Fibroblast of the conjunctiva (primary cell): ENCODE measurements around the gene CYP4A22.
A peak's percentile ranks its signal among the peaks of the same experiment; 100 is the strongest.
"Not testable (repeated sequence)": the region's sequence is repeated elsewhere in the genome, so short reads cannot be mapped to it uniquely, and the experiment has no call there.

Experiments
- DNase-seq: peaks from one replicate; pipeline ENCODE4 v3.0.0-alpha.2; 2010; ENCODE audit warnings: low read depth

The CYP4A22 gene

GRCh38 chr1:47186267-47187185 is 49.3 kb downstream of the CYP4A22 start:
- DNase-seq, result no peak

DNA sequence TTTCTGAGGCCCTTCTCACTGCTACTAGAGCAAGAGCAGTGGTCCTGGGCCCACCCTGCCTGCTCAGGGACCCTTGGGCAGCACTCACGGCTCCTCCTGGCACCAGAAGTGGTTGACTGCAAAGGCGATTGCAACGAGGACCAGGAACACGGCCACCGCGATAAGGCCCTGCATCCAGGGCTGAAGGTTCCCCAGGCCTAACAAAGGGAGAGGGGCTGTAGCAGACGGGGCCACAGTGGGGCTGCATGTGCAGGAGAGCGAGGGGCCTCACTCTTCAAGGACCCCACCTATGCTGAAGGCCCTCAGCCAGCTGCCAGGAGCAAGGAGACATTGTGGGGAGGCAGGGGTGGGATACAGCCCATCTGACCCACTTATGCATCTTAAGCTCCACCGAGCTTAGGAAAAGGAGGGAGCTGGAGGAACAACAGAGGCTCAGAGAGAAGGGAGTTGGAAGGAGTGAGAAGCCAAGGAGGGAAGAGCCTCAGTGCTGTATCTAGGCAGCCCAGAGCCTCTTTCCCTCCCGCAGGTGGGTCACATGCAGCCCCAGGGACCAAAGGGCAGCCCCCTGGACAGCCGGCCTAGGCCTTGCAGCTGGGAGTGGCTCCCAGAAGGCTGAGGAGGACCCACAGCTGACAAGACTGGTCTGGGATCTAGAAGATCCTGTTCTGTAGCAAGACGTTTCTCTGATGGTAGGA is 50.1 kb downstream of the CYP4A22 start:
- no peak for DNase-seq

DNA sequence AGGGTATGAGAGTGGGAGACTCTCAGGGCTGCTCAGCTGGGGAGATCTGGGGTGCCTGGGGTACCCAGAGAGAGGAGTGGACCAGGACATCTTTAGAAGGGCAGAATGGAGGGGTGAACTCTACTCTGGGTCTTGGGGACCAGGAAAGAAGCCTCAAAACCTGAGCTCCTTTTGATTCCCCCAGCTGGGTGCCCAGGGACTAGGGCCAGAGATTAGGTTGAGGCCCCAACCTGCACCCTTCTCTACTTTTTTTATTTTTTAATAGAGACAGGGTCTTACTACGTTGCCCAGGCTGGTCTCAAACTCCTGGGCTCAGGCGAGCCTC is 50.6 kb downstream of the CYP4A22 start:
- DNase-seq, result no peak

- no peak for DNase-seq
Observed at GRCh38 chr1:47188791-47189785, 51.8 kb downstream of the CYP4A22 start.

DNA sequence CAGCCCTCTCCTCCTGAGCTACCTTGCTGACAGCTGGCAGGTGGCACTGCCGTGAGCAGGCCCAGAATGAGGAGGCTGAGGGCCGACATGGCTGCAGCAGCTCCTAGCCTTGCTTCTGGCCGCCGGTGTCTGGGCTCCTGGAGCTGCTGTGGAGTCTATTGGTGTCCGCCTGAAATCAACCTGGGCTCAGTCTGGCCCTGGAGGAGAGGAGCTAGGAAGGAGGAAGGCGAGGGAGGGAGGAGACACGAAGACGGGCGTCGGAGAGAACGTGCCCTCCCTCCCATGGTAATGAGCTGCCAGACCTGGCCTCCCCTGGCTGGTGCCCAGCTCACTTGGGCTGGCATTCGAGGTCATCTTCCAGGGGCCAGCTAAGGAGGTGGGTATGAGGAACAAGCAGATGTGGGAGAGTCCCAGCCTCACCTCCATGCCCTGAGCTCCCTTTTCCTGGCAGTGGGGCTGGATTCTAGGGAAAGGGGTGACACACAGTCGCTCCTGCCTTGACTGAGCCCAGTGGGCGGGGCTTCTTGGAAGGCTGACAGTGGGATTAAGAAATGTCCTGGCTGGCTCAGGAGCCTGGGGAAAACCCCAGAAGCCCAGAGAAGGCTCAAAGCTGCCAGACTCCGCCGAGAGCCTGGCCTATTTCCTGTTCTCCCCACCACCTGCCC is 52.7 kb downstream of the CYP4A22 start, which contains the start of gene PDZK1IP1:
TSS of gene PDZK1IP1 (minus strand) at position 193 of the 665 bp plus-strand sequence. CDS start at position 89, 104 bp downstream.
- DNase-seq, result peak; percentile 35

- DNase-seq, result no peak
Observed at GRCh38 chr1:47190509-47190855, 53.2 kb downstream of the CYP4A22 start.

DNA sequence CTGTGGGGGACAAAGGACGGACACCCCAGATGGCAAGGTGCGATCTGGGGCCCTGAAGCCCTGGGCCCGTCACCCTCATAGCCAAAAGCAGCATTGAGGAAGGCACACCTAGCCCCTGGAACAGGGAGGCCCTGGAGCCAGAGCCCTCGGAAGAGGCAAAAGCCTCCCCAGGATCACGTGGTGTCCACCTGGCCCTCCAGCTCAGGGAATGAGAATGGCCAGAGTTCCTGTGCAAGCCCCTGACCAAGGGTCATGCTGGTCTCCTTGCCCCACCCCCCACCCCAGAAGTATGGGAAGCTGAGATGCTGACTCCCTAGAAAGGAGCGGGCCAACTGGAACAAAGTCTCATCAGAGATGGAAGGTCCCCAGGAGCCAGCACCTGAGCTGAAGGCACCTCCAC is 53.6 kb downstream of the CYP4A22 start:
- DNase-seq, result no peak

DNA sequence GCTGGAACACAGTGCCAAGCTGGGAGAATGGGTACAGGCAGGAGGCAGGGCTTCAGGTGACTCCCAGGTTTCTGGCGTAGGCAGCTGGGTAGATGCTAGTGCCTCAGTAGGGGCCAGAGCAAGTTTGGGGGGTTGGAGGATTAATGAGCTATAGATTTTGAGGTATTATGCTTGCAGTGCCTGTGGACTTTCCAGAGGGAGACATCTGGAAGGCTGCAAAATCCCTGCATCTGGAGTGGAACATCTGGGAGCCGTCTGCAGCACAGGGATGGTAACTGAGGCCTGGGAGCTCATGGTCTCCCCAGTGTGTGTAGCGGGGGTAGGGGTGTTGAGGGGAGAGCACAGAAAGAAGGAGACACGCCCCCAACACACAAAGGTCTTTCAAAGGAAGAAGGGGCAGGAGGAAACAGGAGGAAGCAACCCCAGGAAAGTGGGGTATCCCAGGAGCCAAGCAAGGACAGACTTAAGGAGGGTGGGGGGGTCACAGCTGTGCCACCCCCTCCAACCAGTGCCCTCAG is 54.8 kb downstream of the CYP4A22 start:
- no peak for DNase-seq

- peak; percentile 36 for DNase-seq
Observed at GRCh38 chr1:47192458-47193384, 55.5 kb downstream of the CYP4A22 start.

- DNase-seq, result not testable (repeated sequence)
Observed at GRCh38 chr1:47193496-47193895, 56.3 kb downstream of the CYP4A22 start.

GRCh38 chr1:47194311-47194710 is 57.1 kb downstream of the CYP4A22 start:
- DNase-seq, result no peak

DNA sequence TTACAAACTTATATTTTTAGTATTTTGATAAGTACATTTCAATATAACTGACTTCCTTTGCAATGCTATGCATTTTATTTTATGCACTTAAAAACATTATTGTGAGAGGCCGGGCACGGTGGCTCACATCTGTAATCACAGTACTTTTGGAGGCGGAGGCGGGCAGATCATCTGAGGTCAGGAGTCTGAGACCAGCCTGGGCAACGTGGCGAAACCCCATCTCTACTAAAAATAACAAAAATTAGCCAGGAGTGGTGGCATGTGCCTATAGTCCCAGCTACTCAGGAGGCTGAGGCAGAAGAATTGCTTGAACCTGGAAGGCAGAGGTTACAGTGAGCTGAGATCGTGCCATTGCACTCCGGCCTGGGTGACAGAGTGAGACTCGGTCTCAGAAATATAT is 58.7 kb downstream of the CYP4A22 start:
- not testable (repeated sequence) for DNase-seq

DNA sequence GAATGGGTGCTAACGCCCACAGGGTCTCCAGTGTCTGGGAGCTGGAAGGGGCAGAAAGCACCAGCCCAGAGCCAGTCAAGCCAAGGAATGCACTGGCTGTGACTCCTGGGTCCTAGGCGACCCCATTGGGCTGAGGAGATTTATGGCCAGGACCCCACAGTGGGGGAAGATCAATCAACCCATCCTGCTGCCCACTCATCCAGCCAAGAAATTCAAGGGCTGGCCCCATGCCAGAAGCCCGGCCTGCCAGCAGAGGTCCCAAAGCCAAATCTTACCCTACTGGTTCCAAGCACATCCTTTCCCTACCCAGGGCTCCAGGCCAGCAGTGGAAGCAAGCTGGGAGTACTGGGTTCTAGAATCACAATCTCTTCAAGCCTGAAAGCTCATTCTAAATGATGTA is 59.4 kb downstream of the CYP4A22 start:
- DNase-seq, result no peak

DNA sequence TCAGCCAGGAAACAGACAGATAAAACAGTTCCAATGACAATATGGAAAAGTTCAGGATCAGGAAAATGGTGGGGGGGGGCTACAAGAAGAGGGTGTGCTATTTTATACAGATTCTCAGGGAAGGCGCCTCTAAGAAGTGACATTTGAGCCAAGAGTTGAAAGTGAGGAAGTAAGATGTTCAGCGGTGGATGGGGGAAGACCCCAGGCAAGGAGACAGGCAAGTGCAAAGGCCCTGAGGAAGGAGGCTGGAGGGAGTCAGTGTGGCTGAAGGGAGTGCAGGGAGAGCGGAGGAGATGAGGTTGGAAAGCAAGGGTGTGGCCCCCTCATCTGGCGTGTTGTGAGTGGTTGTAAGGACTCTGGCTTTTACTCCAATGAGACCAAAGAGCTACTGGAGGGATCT is 61.0 kb downstream of the CYP4A22 start:
- no peak for DNase-seq
